Activated CD8-positive, alpha-beta T cell treated with anti-CD3 and anti-CD28 coated beads for 36 hours (primary cell): ENCODE measurements around the gene KIF5B. TPM values are rescaled to one million over a fixed set of nuclear protein-coding genes. Genes with fewer than 3 reads are reported as not detected.
A peak's percentile ranks its signal among the peaks of the same experiment; 100 is the strongest.

Source experiments
- ATAC-seq: fragments of 200-7000 bp; cut with Tn5 transposase; one replicate; pipeline ENCODE4 v1.10.0; 2021; ENCODE audit warnings: mild to moderate bottlenecking, moderate library complexity
- CTCF ChIA-PET: fragments of 350-600 bp; sonication (Branson Sonifier 250); formaldehyde crosslinking; loops from one replicate; lab custom pipeline; 2021; ENCODE audit warnings: antibody characterized with exemption; lab: Charles Lee
- POLR2A ChIA-PET: fragments of 350-600 bp; sonication (Branson Sonifier 250); formaldehyde crosslinking; loops from one replicate; lab custom pipeline; 2021; ENCODE audit warnings: antibody characterized with exemption; lab: Charles Lee
- DNase-seq: peaks from one replicate; pipeline ENCODE4 v3.0.0-alpha.2; 2020
- H3K27ac Mint-ChIP-seq: one replicate; pipeline ENCODE4 v1.8.0; 2021; ENCODE audit warnings: mild to moderate bottlenecking, mixed read lengths
- H3K27me3 Mint-ChIP-seq: one replicate; pipeline ENCODE4 v1.8.0; 2021; ENCODE audit warnings: mixed read lengths
- H3K36me3 Mint-ChIP-seq: one replicate; pipeline ENCODE4 v1.8.0; 2021; ENCODE audit warnings: low read depth, mixed read lengths
- H3K4me1 Mint-ChIP-seq: one replicate; pipeline ENCODE4 v1.8.0; 2021; ENCODE audit warnings: low read depth, mixed read lengths
- H3K4me3 Mint-ChIP-seq: one replicate; pipeline ENCODE4 v1.8.0; 2021; ENCODE audit warnings: mild to moderate bottlenecking, moderate library complexity, mixed read lengths
- H3K9me3 Mint-ChIP-seq: one replicate; pipeline ENCODE4 v1.8.0; 2021; ENCODE audit warnings: mixed read lengths
- intact Hi-C: fragments of 100-400 bp; cut with micrococcal nuclease; formaldehyde crosslinking; loops from one replicate; pipeline ENCODE4 v1.10.0; 2022
- total RNA-seq, 2 experiments: library from RNA; stranded (reverse); gene quantifications; one replicate each; pipeline ENCODE4 v1.2.3, GENCODE V29; 2021
- TF ChIP-seq, protein P1 (sequence below): fragments of 200-600 bp; IDR thresholded peaks from one replicate; pipeline ENCODE4 v1.8.0; 2022; ENCODE audit warnings: antibody characterized with exemption, mild to moderate bottlenecking

KIF5B gene
- 10 to 100 TPM; 52.7 to 55.3 TPM for total RNA-seq

- Mint-ChIP-seq H3K4me3 (peak within 1 kb of the TSS; percentile 97), H3K9me3 (no peaks in the 10 kb centered on the region), H3K27ac (peak within 1 kb of the TSS; percentile 94), H3K36me3 (peaks cover 23% of the 10 kb centered on the region), H3K4me1 (peaks cover 29% of the 10 kb centered on the region), H3K27me3 (no peaks in the 10 kb centered on the region)
- TF ChIP-seq, protein P1, sequence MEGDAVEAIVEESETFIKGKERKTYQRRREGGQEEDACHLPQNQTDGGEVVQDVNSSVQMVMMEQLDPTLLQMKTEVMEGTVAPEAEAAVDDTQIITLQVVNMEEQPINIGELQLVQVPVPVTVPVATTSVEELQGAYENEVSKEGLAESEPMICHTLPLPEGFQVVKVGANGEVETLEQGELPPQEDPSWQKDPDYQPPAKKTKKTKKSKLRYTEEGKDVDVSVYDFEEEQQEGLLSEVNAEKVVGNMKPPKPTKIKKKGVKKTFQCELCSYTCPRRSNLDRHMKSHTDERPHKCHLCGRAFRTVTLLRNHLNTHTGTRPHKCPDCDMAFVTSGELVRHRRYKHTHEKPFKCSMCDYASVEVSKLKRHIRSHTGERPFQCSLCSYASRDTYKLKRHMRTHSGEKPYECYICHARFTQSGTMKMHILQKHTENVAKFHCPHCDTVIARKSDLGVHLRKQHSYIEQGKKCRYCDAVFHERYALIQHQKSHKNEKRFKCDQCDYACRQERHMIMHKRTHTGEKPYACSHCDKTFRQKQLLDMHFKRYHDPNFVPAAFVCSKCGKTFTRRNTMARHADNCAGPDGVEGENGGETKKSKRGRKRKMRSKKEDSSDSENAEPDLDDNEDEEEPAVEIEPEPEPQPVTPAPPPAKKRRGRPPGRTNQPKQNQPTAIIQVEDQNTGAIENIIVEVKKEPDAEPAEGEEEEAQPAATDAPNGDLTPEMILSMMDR, result no peak
- ChIA-PET POLR2A (no interaction called here), CTCF (interaction anchor here (0.9 kb wide), 1 partner anchor 13 kb away, joined by 4 read pairs; no protein-coding TSS in a partner anchor)
- DNase-seq (peak; percentile 84), ATAC-seq (peak; percentile 88)
- intact Hi-C loops, result loop anchor here (10.0 kb wide), 1 partner anchor 288 kb away; the partner anchor contains the start of gene EPC1
These were observed at the start of gene KIF5B for GRCh38 chr10:32056136-32057035. Gene KIF5B (minus strand): TSS chr10:32056425. CDS start chr10:32055973, 452 bp downstream.

GRCh38 chr10:32105782-32106382 lies 49.7 kb upstream of the KIF5B start:
- POLR2A ChIA-PET, result no interaction called here
- ATAC-seq, result no peak

GRCh38 chr10:32104622-32105509 lies 48.6 kb upstream of the KIF5B start:
- ChIA-PET POLR2A (no interaction called here), CTCF (interaction anchor here (1.5 kb wide), 1 partner anchor 106 kb away, joined by 3 read pairs; no protein-coding TSS in a partner anchor)
- DNase-seq, result no peak
- TF ChIP-seq, protein P1, result no peak
- Mint-ChIP-seq H3K36me3 (no peaks in the 10 kb centered on the region), H3K9me3 (no peaks in the 10 kb centered on the region), H3K4me1 (no peaks in the 10 kb centered on the region), H3K4me3 (no peak overlapping the region), H3K27me3 (peaks cover 3% of the 10 kb centered on the region), H3K27ac (no peak overlapping the region)
- intact Hi-C loops, result no loop called here
- no peak for ATAC-seq

More at GRCh38 chr10:32105782-32106382, 49.7 kb upstream of the KIF5B start:
- Mint-ChIP-seq H3K27me3 (peaks cover 3% of the 10 kb centered on the region), H3K27ac (no peak overlapping the region), H3K4me1 (no peaks in the 10 kb centered on the region), H3K9me3 (no peaks in the 10 kb centered on the region), H3K36me3 (no peaks in the 10 kb centered on the region), H3K4me3 (no peak overlapping the region)
- intact Hi-C loops, result no loop called here
- TF ChIP-seq, protein P1, result no peak
- DNase-seq, result no peak
- CTCF ChIA-PET, result no interaction called here

DNA sequence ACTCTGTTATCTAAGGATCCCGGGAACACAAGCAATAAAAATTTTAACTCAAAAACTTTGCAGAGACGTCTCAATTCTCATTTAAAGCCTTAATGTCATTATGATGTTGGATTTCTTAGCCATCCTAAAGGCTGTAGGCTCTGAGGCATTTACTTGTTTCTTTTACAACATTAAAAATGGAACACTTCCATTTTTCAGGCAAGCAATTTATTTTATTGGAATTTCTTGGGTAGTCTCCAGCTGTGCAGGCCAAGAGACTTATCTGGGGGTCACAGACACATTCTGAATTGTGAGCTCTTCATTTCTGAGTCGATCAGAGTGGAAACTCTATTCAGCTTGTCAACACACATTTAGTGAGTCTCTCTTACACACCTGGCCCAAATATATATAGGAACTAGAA lies 48.0 kb upstream of the KIF5B start:
- Mint-ChIP-seq H3K27ac (no peak overlapping the region), H3K4me3 (no peak overlapping the region), H3K4me1 (no peaks in the 10 kb centered on the region), H3K27me3 (peaks cover 3% of the 10 kb centered on the region), H3K9me3 (peaks cover 1% of the 10 kb centered on the region), H3K36me3 (no peaks in the 10 kb centered on the region)
- ATAC-seq (no peak), DNase-seq (no peak)
- ChIA-PET CTCF (interaction anchor here (1.5 kb wide), 1 partner anchor 107 kb away, joined by 3 read pairs; no protein-coding TSS in a partner anchor), POLR2A (no interaction called here)
- TF ChIP-seq, protein P1, result no peak
- intact Hi-C loops, result no loop called here
